GM19455 (cell line): ENCODE data around the gene KRTAP4-7.
"Not testable (repeated sequence)": the region's sequence is repeated elsewhere in the genome, so short reads cannot be mapped to it uniquely, and the experiment has no call there.

Experiments
- ATAC-seq: cut with Tn5 transposase; IDR thresholded peaks from one replicate; pipeline ENCODE4 v1.9.1; 2021; ENCODE audit not compliant: unreplicated experiment

Gene KRTAP4-7

GRCh38 chr17:41107941-41108450 is 24.0 kb downstream of the KRTAP4-7 start:
- ATAC-seq = no peak

GRCh38 chr17:41108728-41109386 is 24.9 kb downstream of the KRTAP4-7 start:
- ATAC-seq = not testable (repeated sequence)

GRCh38 chr17:41111151-41111885 is 27.4 kb downstream of the KRTAP4-7 start:
- no peak for ATAC-seq

GRCh38 chr17:41116297-41116696 is 32.3 kb downstream of the KRTAP4-7 start:
- no peak for ATAC-seq

GRCh38 chr17:41117846-41118386 is 34.0 kb downstream of the KRTAP4-7 start, which contains the start of gene KRTAP4-11:
TSS of gene KRTAP4-11 (minus strand) at chr17:41118373. CDS start at chr17:41118315, 58 bp downstream.
- not testable (repeated sequence) for ATAC-seq

GRCh38 chr17:41118721-41119120 is 34.8 kb downstream of the KRTAP4-7 start:
- ATAC-seq = no peak

- ATAC-seq = not testable (repeated sequence)
Observed at GRCh38 chr17:41119696-41120690, 36.0 kb downstream of the KRTAP4-7 start.

GRCh38 chr17:41121742-41122141 is 37.8 kb downstream of the KRTAP4-7 start:
- no peak for ATAC-seq

- not testable (repeated sequence) for ATAC-seq
Observed at GRCh38 chr17:41123292-41123990, 39.5 kb downstream of the KRTAP4-7 start.

GRCh38 chr17:41123991-41124371 is 40.0 kb downstream of the KRTAP4-7 start, which contains the start of gene KRTAP4-12:
TSS of gene KRTAP4-12 (minus strand) at chr17:41124182. CDS start at chr17:41124122, 60 bp downstream.
- ATAC-seq = not testable (repeated sequence)

- ATAC-seq = no peak
Observed at GRCh38 chr17:41125064-41125463, 41.1 kb downstream of the KRTAP4-7 start.

- no peak for ATAC-seq
Observed at GRCh38 chr17:41126412-41126811, 42.5 kb downstream of the KRTAP4-7 start.

- ATAC-seq = no peak
Observed at GRCh38 chr17:41127371-41127770, 43.4 kb downstream of the KRTAP4-7 start.

- no peak for ATAC-seq
Observed at GRCh38 chr17:41131979-41132378, 48.0 kb downstream of the KRTAP4-7 start.

- ATAC-seq = no peak
Observed at GRCh38 chr17:41133880-41134735, 50.2 kb downstream of the KRTAP4-7 start.
